MM.1S (cell line): ENCODE data around the gene CABP7.

Experiments
- DNase-seq: peaks from one replicate; pipeline ENCODE4 v3.0.0-alpha.2; 2015
- H2AFZ ChIP-seq: fragments of 300-600 bp; sonication (generic); 2 replicates; pipeline ENCODE4 v1.6.0; 2016; ENCODE audit warnings: antibody characterized with exemption, low read length
- H3F3A ChIP-seq: fragments of 300-600 bp; sonication (generic); 2 replicates; pipeline ENCODE4 v1.6.1; 2016; ENCODE audit warnings: mild to moderate bottlenecking, antibody characterized with exemption, low read length, moderate library complexity, mixed read lengths; ENCODE audit not compliant: insufficient read depth
- H3K27ac ChIP-seq: fragments of 300-600 bp; sonication (generic); 2 replicates; pipeline ENCODE4 v1.5.1; 2016; ENCODE audit warnings: mild to moderate bottlenecking, low read length
- H3K27me3 ChIP-seq: fragments of 300-600 bp; sonication (generic); replicated peaks from 2 replicates; pipeline ENCODE4 v1.6.0; 2016; ENCODE audit warnings: low read length; ENCODE audit not compliant: insufficient read depth
- H3K36me3 ChIP-seq: fragments of 300-600 bp; sonication (generic); replicated peaks from 2 replicates; pipeline ENCODE4 v1.6.1; 2016; ENCODE audit warnings: mild to moderate bottlenecking, low read length, mixed read lengths; ENCODE audit not compliant: insufficient read depth
- H3K4me1 ChIP-seq: fragments of 300-600 bp; sonication (generic); 2 replicates; pipeline ENCODE4 v1.6.1; 2016; ENCODE audit warnings: low read length, mixed read lengths
- H3K4me2 ChIP-seq: fragments of 300-600 bp; sonication (generic); 2 replicates; pipeline ENCODE4 v1.6.0; 2016; ENCODE audit warnings: low read depth, low read length
- H3K4me3 ChIP-seq: fragments of 300-600 bp; sonication (generic); 2 replicates; pipeline ENCODE4 v1.5.1; 2016; ENCODE audit warnings: low read length, mixed read lengths
- H3K79me2 ChIP-seq: fragments of 300-600 bp; sonication (generic); 2 replicates; pipeline ENCODE4 v1.6.1; 2016; ENCODE audit warnings: mixed run types, low read length, mixed read lengths
- H3K9ac ChIP-seq: fragments of 300-600 bp; sonication (generic); 2 replicates; pipeline ENCODE4 v1.6.1; 2016; ENCODE audit warnings: low read length, mixed read lengths
- H3K9me2 ChIP-seq: fragments of 300-600 bp; sonication (generic); replicated peaks from 2 replicates; pipeline ENCODE4 v1.6.1; 2016; ENCODE audit warnings: mild to moderate bottlenecking, low read length, mixed read lengths; ENCODE audit not compliant: insufficient read depth
- H3K9me3 ChIP-seq: fragments of 300-600 bp; sonication (generic); replicated peaks from 2 replicates; pipeline ENCODE4 v1.6.1; 2016; ENCODE audit warnings: mild to moderate bottlenecking, low read length, mixed read lengths; ENCODE audit not compliant: insufficient read depth
- H4K20me1 ChIP-seq: fragments of 300-600 bp; sonication (generic); 2 replicates; pipeline ENCODE4 v1.6.1; 2016; ENCODE audit warnings: mild to moderate bottlenecking, low read length, moderate library complexity, mixed read lengths; ENCODE audit not compliant: insufficient read depth
- CTCF ChIP-seq: fragments of 300-600 bp; sonication (generic); IDR thresholded peaks from 2 replicates; pipeline ENCODE4 v1.5.1; 2016; ENCODE audit warnings: antibody characterized with exemption, low read length, mixed read lengths
- EZH2 ChIP-seq: fragments of 300-600 bp; sonication (generic); optimal IDR thresholded peaks from 2 replicates; pipeline ENCODE3; 2017; ENCODE audit warnings: low read depth, mild to moderate bottlenecking, antibody characterized with exemption, low read length, mixed read lengths
- EZH2phosphoT487 ChIP-seq: fragments of 300-600 bp; sonication (generic); IDR thresholded peaks from 2 replicates; pipeline ENCODE4 v1.6.1; 2018; ENCODE audit warnings: antibody characterized with exemption, low read length

CABP7 gene

GRCh38 chr22:29734838-29735237, 15.0 kb downstream of the CABP7 start:
- Histone ChIP-seq H2AFZ (no peak overlapping the region), H3K79me2 (no peaks in the 10 kb centered on the region), H3K27ac (no peak overlapping the region), H3K27me3 (no peaks in the 10 kb centered on the region), H3F3A (no peaks in the 10 kb centered on the region), H4K20me1 (no peaks in the 10 kb centered on the region), H3K9me2 (no peaks in the 10 kb centered on the region), H3K36me3 (no peaks in the 10 kb centered on the region), H3K9ac (no peak overlapping the region), H3K4me3 (no peak overlapping the region), H3K9me3 (no peaks in the 10 kb centered on the region), H3K4me1 (no peaks in the 10 kb centered on the region), H3K4me2 (no peak overlapping the region)
- TF ChIP-seq EZH2phosphoT487 (no peak), CTCF (no peak), EZH2 (no peak)
- DNase-seq: no peak

DNA sequence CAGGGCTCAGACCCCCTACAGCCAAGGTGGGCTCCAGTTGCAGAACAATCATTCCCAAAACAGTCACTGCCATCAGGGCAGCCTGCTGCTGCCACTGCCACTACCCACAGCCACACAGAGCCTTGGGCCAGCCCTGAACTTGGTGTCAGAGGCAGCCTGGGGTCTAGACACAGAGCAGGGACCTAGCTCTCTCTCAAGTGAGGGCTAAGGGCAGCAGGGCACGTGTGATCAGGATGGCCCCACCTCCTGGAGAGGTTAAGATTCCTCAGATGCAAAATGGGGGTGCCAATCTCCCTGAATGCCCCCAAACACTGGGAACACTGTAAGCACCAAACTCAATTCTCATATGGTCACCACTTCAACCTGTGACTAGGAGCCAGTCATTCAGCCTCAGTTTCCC, 15.6 kb downstream of the CABP7 start:
- no peaks in the 10 kb centered on the region for H3K9me2 ChIP-seq
- no peaks in the 10 kb centered on the region for H3K36me3 ChIP-seq
- no peak overlapping the region for H3K4me3 ChIP-seq
- no peaks in the 10 kb centered on the region for H4K20me1 ChIP-seq
- TF ChIP-seq EZH2 (no peak), EZH2phosphoT487 (no peak), CTCF (no peak)
- no peaks in the 10 kb centered on the region for H3K9me3 ChIP-seq
- H3K27ac ChIP-seq: no peak overlapping the region
- no peak overlapping the region for H2AFZ ChIP-seq
- no peaks in the 10 kb centered on the region for H3K79me2 ChIP-seq
- H3K9ac ChIP-seq: no peak overlapping the region
- H3F3A ChIP-seq: no peaks in the 10 kb centered on the region
- no peak overlapping the region for H3K4me2 ChIP-seq
- no peaks in the 10 kb centered on the region for H3K27me3 ChIP-seq
- H3K4me1 ChIP-seq: no peaks in the 10 kb centered on the region
- DNase-seq: no peak

GRCh38 chr22:29737251-29738117, 17.7 kb downstream of the CABP7 start:
- no peak overlapping the region for H3K4me3 ChIP-seq
- no peaks in the 10 kb centered on the region for H3K79me2 ChIP-seq
- H3K27ac ChIP-seq: no peak overlapping the region
- DNase-seq: no peak
- H3K9ac ChIP-seq: no peak overlapping the region
- H3F3A ChIP-seq: no peaks in the 10 kb centered on the region
- H3K36me3 ChIP-seq: no peaks in the 10 kb centered on the region
- no peaks in the 10 kb centered on the region for H4K20me1 ChIP-seq
- H3K27me3 ChIP-seq: no peaks in the 10 kb centered on the region
- TF ChIP-seq EZH2 (no peak), EZH2phosphoT487 (no peak), CTCF (no peak)
- no peaks in the 10 kb centered on the region for H3K9me3 ChIP-seq
- no peaks in the 10 kb centered on the region for H3K4me1 ChIP-seq
- H3K9me2 ChIP-seq: no peaks in the 10 kb centered on the region
- H2AFZ ChIP-seq: no peak overlapping the region
- no peak overlapping the region for H3K4me2 ChIP-seq
